Measurements from ENCODE around the gene NR4A2. TPM values are rescaled to one million over a fixed set of nuclear protein-coding genes. Genes with fewer than 3 reads are reported as not detected.

Gene NR4A2
- total and polyA plus RNA-seq, 7 donors: 1.8 to 11.3 (median 2.6) TPM

DNA sequence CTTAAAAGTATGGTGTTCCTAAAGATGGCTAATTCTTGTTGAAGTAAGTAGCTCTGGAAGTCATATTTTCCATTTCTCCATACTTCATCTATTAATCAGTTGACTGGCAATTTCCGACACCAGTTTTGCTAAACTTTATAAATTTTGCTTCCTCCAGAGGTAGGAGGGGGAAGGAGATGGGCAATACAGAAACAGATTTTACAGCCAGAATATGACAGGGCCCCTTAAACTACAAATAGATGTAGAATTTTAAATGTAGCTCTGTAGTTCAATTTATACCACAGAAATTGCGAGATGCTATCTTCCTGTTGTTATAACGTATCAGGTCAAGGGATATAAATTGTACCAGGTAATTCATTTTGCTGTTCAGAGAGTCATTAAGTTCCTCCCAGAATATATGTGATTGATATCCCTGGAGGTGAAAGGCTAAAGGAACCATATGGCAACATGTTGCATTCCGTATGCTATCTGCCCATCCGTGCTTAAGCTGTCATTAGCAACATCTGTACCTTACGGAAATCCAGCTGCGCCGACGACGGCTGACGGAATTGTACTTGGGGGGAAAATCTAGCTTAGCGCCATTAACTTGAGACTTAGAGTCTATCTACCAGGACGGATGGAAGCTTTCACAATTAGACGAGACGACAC is 8.4 kb upstream of the NR4A2 start:
- H3K36me3 ChIP-seq: no peaks in the 10 kb centered on the region
- WGBS, 2 donors: 2 to 6% methylated on average over 15 of the region's 15 CpGs
- peak overlapping the region; percentile 78 to 99 (median 93) for H3K4me3 ChIP-seq
- no peaks in the 10 kb centered on the region for H3K9me3 ChIP-seq
- DNase-seq: no peak
- TF ChIP-seq, protein P1, sequence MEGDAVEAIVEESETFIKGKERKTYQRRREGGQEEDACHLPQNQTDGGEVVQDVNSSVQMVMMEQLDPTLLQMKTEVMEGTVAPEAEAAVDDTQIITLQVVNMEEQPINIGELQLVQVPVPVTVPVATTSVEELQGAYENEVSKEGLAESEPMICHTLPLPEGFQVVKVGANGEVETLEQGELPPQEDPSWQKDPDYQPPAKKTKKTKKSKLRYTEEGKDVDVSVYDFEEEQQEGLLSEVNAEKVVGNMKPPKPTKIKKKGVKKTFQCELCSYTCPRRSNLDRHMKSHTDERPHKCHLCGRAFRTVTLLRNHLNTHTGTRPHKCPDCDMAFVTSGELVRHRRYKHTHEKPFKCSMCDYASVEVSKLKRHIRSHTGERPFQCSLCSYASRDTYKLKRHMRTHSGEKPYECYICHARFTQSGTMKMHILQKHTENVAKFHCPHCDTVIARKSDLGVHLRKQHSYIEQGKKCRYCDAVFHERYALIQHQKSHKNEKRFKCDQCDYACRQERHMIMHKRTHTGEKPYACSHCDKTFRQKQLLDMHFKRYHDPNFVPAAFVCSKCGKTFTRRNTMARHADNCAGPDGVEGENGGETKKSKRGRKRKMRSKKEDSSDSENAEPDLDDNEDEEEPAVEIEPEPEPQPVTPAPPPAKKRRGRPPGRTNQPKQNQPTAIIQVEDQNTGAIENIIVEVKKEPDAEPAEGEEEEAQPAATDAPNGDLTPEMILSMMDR (IDR thresholded peaks at IDR 0.05): no peak
- TF ChIP-seq POLR2AphosphoS5 (IDR thresholded peaks at IDR 0.05) (no peak), POLR2A (IDR thresholded peaks at IDR 0.05) (no peak), EP300 (IDR thresholded peaks at IDR 0.05) (no peak)
- no peaks in the 10 kb centered on the region for H3K27me3 ChIP-seq
- intact Hi-C loops (cut with DNase I): loop anchor here (5.0 kb wide), 1 partner anchor 246 kb away; no protein-coding TSS in a partner anchor
- peaks cover 0 to 12% (median 11%) of the 10 kb centered on the region in 4 donors for H3K4me1 ChIP-seq
- peak overlapping the region; percentile 97 to 100 (median 100) for H3K27ac ChIP-seq

DNA sequence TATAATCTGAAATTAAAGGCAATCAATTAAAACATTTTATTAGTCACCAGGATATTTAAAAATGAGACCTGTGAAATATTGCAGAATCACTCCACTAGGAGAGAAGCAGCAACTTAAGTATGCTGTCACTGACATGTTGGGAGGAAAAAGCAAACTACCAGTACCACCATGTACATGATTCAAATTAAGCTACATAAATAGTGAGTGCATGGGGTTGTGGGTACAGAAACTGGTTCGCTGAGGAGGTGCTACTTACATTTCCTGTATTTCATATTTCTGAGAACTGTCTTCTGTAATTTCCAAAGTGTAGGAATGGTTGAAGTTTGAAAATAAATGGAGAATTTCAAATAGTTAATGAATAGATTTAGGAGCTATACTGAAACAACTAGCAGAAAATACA is 7.9 kb upstream of the NR4A2 start:
- H3K36me3 ChIP-seq: no peaks in the 10 kb centered on the region
- H3K27ac ChIP-seq: peak overlapping the region; percentile 97 to 100 (median 100)
- H3K4me3 ChIP-seq: peak overlapping the region in 1 of 4 donors; percentile 99
- DNase-seq: no peak
- intact Hi-C loops (cut with DNase I): loop anchor here (5.0 kb wide), 1 partner anchor 247 kb away; no protein-coding TSS in a partner anchor
- H3K4me1 ChIP-seq: peaks cover 0 to 12% (median 11%) of the 10 kb centered on the region in 4 donors
- TF ChIP-seq POLR2A (IDR thresholded peaks at IDR 0.05) (no peak), EP300 (IDR thresholded peaks at IDR 0.05) (no peak), POLR2AphosphoS5 (IDR thresholded peaks at IDR 0.05) (no peak)
- 32 to 44% methylated on average over 1 of the region's 1 CpG for WGBS, 2 donors
- H3K27me3 ChIP-seq: no peaks in the 10 kb centered on the region
- H3K9me3 ChIP-seq: no peaks in the 10 kb centered on the region

DNA sequence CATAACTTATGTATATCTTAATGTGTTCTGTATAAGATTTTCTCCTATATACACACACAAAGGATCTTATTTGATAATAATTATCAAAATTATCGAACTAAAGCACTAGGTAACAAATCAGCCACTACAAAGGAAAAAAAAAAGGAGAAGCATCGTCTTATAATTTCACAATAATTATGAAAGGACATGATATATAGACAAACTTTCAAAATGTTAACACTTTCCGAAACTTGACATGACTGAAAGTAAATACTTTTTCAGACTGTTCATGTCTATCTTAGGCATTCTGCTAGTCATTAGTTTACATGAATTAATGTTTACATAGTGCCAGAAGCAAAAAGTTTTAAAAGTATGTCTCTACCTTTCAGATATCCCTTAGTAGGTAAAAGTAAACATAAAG is 7.3 kb upstream of the NR4A2 start:
- TF ChIP-seq POLR2AphosphoS5 (IDR thresholded peaks at IDR 0.05) (no peak), EP300 (IDR thresholded peaks at IDR 0.05) (no peak), POLR2A (IDR thresholded peaks at IDR 0.05) (no peak)
- TF ChIP-seq, protein P1 (IDR thresholded peaks at IDR 0.05): no peak
- peaks cover 0 to 16% (median 12%) of the 10 kb centered on the region in 4 donors for H3K4me1 ChIP-seq
- no peaks in the 10 kb centered on the region for H3K9me3 ChIP-seq
- 30 to 73% methylated on average over 3 of the region's 3 CpGs for WGBS, 2 donors
- H3K36me3 ChIP-seq: no peaks in the 10 kb centered on the region
- no peak overlapping the region for H3K4me3 ChIP-seq
- peak overlapping the region; percentile 97 to 100 (median 100) for H3K27ac ChIP-seq
- intact Hi-C loops (cut with DNase I): loop anchor here (5.0 to 10.0 kb wide), 2 partner anchors 247 to 835 kb away; no protein-coding TSS in a partner anchor
- no peaks in the 10 kb centered on the region for H3K27me3 ChIP-seq
- no peak for DNase-seq

DNA sequence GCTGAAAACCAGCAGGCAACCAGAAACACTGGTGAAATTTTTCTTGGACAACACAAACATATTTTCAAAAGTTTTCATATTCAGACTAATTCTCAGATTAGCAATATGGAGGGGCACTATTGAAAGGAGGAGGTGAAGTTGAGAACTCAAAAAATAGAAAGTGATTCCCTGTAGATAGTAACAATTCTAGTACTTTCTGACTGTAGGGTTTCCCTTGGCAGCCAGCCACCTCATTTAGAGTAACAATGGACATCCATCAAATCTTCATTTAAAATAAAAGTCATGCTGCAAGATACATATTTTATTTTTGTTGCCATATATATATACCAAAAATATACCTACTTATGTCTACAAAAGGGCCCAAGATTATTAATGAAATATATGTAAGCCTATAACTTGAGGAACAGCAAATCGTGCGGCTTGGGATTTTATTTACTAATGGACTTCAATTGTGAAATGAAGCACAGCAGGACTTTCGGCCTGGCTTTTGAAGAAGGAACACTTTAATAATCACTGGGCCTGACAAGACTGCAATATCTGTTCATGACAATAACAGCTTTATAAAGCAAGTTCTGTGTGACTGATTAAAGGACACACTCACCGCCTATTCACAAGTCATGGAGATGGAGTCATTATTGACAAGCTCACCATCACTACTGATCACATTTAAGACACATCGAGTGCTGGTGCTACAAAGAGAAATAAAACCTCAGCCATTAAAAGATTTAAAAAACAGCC is 6.8 kb upstream of the NR4A2 start:
- Histone ChIP-seq H3K27me3 (no peaks in the 10 kb centered on the region), H3K4me3 (no peak overlapping the region), H3K27ac (peak overlapping the region; percentile 97 to 100 (median 100)), H3K36me3 (no peaks in the 10 kb centered on the region), H3K4me1 (peaks cover 0 to 16% (median 12%) of the 10 kb centered on the region in 4 donors), H3K9me3 (no peaks in the 10 kb centered on the region)
- TF ChIP-seq, protein P1 (IDR thresholded peaks at IDR 0.05): no peak
- TF ChIP-seq EP300 (IDR thresholded peaks at IDR 0.05): no peak
- no peak for TF ChIP-seq POLR2AphosphoS5 (IDR thresholded peaks at IDR 0.05)
- TF ChIP-seq POLR2A (IDR thresholded peaks at IDR 0.05): no peak
- DNase-seq: no peak
- WGBS, 2 donors: 24 to 69% methylated on average over 5 of the region's 5 CpGs
- intact Hi-C loops (cut with DNase I): loop anchor here (10.0 kb wide), 1 partner anchor 836 kb away; no protein-coding TSS in a partner anchor

DNA sequence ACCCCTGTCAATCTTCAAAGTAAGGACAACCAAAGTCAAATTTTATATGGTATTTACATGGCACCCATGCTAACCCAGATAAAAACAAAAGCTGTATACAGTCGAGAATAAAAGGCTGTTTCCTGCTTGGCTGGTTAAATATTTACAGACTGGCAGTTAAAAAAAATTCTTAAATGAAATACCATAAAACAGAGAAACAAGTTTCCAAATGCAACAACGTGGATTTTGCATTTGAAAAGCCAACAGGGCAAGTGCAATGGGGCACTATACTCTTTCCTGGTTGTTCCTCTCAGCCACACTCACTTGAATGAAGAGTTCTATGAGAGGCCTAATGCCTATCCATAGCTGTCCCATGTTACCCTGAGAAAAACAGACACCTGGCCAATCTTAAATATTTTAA is 6.1 kb upstream of the NR4A2 start:
- Histone ChIP-seq H3K9me3 (no peaks in the 10 kb centered on the region), H3K27me3 (no peaks in the 10 kb centered on the region), H3K36me3 (no peaks in the 10 kb centered on the region), H3K27ac (peak overlapping the region in 3 of 4 donors; percentile 33 to 100 (median 100)), H3K4me3 (no peak overlapping the region), H3K4me1 (peaks cover 0 to 19% (median 12%) of the 10 kb centered on the region in 4 donors)
- no peak for TF ChIP-seq POLR2AphosphoS5 (IDR thresholded peaks at IDR 0.05)
- TF ChIP-seq, protein P1 (IDR thresholded peaks at IDR 0.05): no peak
- no peak for TF ChIP-seq EP300 (IDR thresholded peaks at IDR 0.05)
- TF ChIP-seq POLR2A (IDR thresholded peaks at IDR 0.05): no peak
- 17 to 55% methylated on average over 2 of the region's 2 CpGs for WGBS, 2 donors
- no peak for DNase-seq
- intact Hi-C loops (cut with DNase I): loop anchor here (10.0 kb wide), 1 partner anchor 836 kb away; no protein-coding TSS in a partner anchor
